ENCODE data around the gene THAP4.

Gene THAP4

GRCh38 chr2:241545106-241545505 lies 91.9 kb downstream of the THAP4 start:
- no peak for DNase-seq

- DNase-seq, result no peak
Measured at GRCh38 chr2:241542278-241542605, 94.7 kb downstream of the THAP4 start.

DNA sequence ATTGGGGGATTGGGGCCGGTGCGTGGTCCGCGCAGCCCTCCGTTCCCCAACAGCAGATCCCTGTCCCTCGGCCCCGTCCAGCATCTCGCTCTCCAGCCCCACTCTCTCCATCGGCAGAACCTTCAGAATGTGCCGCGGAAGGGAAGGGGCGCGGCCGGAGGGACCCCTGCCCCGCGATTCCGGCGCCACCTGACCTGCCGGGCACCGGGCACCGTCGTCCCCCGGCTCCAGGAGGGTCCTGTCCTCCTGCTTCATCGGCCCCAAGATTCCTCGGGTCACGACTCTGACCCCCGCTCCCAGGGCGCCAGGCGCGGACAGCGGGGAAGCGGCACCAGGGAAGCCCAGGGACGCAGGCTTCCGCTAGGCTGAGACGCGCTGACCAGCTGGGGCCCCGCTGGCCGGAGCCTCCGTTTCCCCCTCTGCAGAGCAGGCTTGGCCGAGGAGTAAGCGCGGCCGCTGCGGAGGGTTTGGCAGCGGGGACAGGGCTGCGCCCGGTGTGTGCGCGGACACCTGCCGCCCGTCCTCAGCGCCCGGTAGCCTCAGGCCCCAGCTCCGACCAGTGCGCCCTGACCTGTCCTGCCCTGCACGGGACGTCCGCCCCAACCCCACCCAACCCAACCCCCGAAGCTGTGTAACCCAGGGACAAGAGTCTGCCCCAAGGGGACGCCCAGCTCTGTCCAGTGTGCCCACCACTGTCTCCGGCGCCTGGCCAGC lies 95.2 kb downstream of the THAP4 start:
- DNase-seq, result no peak

- DNase-seq, result peak; percentile 56
Measured at GRCh38 chr2:241540771-241541561, 96.0 kb downstream of the THAP4 start.

DNA sequence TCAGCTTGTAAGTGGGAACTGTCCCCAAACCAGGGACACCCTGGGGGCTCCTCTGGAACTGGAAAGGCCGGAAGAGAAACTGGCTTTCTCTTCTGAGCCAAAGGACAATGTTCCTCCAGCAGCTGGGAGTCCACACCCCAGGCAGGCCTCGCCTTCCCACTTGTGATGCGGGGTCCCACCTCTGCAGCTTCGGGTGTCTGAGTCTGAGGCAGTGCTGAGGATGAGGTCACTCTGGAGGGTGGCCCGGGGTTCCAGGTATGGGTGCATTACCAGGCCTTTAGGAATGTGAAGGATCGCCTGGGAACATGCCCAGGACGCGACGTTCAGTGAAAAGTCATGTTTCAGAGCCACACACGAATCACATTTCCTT lies 96.6 kb downstream of the THAP4 start:
- no peak for DNase-seq

DNA sequence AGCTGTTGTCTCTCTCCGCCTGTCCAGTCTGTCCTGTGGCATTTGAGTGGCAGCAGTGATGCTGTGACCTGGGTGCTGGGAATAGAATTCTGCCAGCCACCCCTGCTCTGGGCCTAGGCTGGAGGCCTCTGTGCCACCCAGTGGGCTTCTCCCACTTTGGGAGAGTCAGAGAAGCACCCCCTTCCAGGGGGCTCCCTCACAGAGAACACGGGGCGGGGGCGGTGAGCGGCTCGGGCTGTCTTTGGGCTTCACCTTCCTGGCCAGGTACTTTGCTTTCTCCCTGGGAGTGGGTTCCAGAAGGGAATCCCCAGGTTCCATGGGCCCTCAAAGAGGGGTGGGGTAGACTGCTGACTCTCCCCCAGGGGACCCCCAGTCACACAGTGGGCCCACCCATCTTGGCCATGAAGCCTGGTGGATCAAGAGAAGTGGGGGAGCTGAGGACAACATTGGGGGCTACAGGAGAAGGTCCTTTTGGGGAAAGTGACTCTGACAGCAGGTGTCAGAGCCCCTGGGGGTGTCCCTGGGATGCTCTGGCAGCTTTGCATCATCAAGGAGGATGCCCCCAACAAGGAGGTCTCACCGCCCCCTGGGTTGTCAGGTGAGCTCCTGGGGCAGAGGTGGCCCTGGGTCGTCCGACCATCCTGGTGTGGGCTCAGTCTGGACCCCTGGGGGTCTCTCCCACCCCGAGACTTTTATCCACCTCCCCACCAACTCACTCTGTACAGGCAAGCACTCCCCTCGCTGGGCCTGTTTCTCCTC lies 97.2 kb downstream of the THAP4 start:
- DNase-seq, result no peak

GRCh38 chr2:241538838-241539615 lies 97.9 kb downstream of the THAP4 start:
- DNase-seq, result no peak

DNA sequence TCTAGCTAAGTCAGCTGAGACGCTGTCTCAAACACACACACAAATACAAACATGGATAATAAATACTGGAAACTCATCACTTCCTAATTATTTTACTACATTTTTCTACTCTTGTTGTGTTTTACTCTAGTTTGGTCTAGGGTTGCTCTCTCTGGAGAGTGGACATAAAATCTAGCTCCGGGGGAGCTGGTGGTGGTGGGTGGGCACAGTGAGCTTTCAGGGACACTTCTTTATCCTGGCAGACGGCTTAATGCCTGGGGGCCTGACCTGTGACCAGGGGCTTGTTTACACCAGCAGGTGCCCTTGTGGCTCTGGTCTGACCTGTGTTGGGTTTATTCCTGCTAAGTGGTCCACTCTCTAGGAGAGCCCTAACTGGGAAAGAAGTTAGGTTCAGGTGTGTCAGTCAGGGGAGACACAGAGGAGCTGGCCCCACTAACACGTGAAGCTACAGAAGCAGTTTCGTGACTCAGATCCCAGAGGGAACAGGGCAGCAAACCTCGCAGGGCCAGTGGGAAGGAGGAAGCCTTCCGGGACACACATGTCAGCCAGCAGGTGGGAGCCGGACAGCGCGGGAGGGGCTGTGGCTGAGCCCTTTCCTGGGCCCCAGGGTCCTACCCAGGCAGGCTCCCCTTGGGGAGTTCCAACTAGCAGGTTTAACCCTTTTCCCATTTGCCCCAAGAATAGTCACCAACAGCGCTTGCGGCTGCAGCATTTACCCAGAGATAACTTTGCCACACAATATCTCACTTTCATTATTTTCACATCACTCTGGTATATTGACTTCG lies 100.9 kb downstream of the THAP4 start:
- no peak for DNase-seq

DNA sequence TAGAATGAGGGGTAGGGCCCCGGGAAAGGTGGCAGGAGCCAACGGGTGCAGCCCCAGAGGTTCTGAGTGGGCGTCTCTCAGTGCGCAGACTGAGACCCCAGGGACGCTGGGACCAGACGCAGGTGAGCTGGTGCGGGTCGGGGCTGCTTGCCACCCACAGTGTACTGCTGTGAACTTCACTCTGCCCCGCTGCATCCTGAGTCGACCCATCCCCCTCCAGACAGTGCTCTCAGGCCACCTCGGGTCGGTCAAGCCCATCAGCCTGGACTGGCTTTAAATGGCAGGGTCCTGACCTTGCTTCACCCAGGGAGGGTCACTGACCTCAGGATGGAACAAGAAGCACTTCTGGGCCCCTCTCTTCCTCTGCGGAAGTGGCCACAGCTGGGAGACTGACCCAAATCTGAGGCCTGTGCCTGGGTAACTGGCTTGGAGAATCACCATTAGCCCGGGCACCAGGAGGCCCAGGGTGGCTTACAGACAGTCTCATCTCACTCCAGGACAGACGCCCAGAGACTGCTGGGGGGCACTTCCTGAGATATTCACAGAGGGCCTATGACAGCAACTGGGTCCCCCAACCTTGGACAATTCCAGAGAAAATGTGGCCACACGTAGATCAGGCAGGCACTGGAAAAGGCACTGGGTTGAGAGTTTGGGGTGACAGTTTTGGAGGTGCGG lies 102.1 kb downstream of the THAP4 start:
- DNase-seq, result no peak
